Measurements from ENCODE around the gene PURB.

- TF ChIP-seq CTCF (conservative IDR thresholded peaks at IDR 0.05; ENCODE audit: low read length) (no peak), EZH2phosphoT487 (IDR thresholded peaks at IDR 0.05; ENCODE audit: borderline replicate concordance) (no peak)
Observed at GRCh38 chr7:44893710-44894234, 8.4 kb upstream of the PURB start.
